HG03439 (cell line): ENCODE measurements around the gene WFIKKN1.
"Not testable (repeated sequence)": the region's sequence is repeated elsewhere in the genome, so short reads cannot be mapped to it uniquely, and the experiment has no call there.

Source experiments
- ATAC-seq: cut with Tn5 transposase; IDR thresholded peaks from one replicate; pipeline ENCODE4 v1.9.1; 2021; ENCODE audit warnings: mild to moderate bottlenecking, moderate library complexity; ENCODE audit not compliant: unreplicated experiment

WFIKKN1 gene

DNA sequence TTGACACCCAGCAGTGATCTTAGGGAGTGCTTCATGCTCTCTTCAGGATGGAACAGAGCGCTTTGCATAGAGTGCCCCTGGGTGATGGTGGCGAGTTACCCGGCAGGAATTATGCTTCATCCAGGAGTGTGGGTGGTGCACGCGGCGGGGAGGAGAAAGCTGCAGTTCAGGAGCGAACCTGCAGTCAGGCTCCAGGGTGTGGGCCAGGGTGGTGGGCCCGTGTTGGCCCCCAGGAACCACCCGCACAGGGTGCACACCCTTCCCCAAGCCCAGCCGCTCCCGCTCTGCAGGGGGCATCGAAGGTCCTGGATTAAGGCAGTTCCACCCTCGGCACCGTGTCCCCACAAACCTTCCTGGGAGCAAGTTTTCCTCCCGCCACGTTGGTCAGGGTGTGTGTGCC, 37.0 kb upstream of the WFIKKN1 start:
- ATAC-seq = no peak

DNA sequence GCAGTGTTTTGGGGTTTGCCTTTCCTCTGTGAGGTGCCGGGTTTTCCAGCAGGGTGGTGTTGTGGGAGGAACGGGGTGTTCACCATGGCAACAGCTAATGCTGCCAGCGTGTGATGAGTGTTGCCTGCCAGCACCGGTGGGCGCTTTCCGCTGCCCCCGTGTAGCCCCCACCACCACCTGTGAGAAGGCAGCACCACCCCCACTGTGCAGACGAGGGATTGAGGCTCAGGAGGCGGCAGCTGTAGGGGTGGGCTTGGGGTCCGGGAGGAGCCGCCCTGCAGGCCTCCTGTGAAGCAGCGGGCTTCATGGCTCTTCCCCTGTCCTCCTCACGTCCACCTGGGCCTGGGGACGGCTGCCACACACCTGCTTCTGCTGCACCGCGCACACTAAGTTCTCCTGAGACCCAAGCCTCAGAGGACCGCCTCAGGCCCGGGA, 35.7 kb upstream of the WFIKKN1 start:
- no peak for ATAC-seq

GRCh38 chr16:595942-596735, 34.6 kb upstream of the WFIKKN1 start:
- no peak for ATAC-seq

DNA sequence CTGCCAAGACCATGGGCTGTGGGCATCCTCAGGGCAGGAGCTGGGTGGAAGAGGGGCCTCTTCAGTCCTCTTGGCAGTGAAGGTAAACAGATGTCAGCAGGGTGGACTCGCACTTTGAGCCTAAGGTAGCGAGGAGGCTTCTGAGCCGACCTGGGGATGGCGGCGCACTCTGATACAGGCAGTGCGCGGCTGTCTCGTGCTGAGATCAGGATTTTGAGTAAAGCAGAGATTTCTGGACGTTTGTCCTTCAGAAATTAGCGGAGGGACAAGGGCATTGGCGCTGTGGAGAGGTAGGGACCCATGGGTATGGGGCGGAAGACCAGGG, 34.1 kb upstream of the WFIKKN1 start:
- ATAC-seq = no peak

DNA sequence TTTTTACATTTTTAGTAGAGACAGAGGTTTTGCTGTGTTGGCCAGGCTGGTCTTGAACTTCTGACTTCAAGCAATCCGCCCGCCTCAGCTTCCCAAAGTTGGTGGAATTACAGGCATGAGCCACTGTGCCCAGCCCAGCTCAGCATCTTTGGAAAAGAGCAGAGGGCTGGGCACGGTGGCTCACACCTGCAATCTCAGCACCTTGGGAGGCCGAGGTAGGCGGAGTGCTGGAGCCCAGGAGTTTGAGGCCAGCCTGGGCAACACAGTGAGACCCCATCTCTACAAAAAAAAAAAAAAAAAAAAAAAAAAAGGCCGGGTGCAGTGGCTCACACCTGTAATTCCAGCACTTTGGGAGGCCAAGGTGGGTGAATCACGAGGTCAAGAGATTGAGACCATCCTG, 33.1 kb upstream of the WFIKKN1 start:
- ATAC-seq = not testable (repeated sequence)

DNA sequence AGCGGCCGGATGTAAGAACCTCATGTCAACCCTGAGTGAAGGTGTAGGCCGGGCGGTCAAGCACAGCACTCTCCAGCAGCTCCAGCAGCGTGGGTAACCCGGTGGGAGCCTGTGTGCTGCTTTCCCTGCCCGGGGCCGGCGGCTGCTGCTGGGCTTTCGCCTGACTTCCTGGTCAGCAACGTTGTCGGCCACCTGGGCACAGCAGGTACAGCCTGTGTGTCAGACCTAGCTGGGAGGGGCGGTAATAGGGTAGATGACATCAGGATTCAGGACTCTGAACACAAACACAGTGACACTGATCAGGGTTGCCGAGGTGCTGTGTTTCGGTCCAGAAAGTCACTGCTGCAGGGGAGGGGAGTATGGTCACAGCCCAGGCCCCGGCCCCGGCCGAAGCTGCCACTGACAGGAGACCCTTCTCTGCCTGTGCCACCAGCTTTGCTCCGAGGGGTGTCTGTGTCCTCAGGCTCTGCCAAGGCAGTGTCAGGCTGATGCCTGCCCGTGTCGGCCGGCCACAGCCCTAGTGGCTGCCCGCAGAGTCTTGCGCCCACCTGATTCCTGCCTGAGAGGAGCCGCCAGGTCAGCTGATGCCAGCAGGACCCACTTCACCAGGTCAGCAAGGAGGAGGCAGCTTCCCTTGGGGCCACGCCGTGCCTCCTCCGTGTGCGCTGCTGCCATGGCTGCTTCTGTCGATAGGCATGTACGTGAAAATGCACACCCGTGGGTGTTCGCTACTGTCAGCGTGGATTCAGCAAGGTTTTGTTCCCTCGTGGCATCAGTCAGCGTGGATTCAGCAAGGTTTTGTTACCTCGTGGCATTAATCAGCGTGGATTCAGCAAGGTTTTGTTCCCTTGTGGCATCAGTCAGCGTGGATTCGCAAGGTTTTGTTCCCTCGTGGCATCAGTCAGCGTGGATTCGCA, 31.7 kb upstream of the WFIKKN1 start:
- no peak for ATAC-seq

- ATAC-seq = no peak
Measured at GRCh38 chr16:600781-601180, 30.0 kb upstream of the WFIKKN1 start.

GRCh38 chr16:603933-604332, 26.9 kb upstream of the WFIKKN1 start:
- ATAC-seq = no peak

- ATAC-seq = no peak
Measured at GRCh38 chr16:606656-607307, 24.0 kb upstream of the WFIKKN1 start.

DNA sequence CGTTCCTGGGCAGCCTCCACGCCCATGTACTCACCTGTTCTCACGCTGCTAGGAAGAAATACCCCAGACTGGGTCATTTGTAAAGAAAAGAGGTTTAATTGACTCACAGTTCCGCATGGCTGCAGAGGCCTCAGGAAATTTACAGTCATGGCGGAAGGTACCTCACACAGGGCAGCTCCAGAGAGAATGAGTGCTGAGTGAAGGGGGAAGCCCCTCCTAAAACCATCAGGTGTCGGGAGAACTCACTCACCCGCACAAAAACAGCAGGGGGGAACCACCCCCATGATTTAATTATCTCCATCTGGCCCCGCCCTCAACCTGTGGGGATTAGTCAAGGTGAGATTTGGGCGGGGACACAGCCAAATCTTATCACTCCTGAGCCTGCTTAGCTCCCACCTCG, 22.8 kb upstream of the WFIKKN1 start:
- ATAC-seq = no peak

GRCh38 chr16:609316-609715, 21.5 kb upstream of the WFIKKN1 start:
- no peak for ATAC-seq

GRCh38 chr16:609984-610383, 20.8 kb upstream of the WFIKKN1 start:
- ATAC-seq = no peak

DNA sequence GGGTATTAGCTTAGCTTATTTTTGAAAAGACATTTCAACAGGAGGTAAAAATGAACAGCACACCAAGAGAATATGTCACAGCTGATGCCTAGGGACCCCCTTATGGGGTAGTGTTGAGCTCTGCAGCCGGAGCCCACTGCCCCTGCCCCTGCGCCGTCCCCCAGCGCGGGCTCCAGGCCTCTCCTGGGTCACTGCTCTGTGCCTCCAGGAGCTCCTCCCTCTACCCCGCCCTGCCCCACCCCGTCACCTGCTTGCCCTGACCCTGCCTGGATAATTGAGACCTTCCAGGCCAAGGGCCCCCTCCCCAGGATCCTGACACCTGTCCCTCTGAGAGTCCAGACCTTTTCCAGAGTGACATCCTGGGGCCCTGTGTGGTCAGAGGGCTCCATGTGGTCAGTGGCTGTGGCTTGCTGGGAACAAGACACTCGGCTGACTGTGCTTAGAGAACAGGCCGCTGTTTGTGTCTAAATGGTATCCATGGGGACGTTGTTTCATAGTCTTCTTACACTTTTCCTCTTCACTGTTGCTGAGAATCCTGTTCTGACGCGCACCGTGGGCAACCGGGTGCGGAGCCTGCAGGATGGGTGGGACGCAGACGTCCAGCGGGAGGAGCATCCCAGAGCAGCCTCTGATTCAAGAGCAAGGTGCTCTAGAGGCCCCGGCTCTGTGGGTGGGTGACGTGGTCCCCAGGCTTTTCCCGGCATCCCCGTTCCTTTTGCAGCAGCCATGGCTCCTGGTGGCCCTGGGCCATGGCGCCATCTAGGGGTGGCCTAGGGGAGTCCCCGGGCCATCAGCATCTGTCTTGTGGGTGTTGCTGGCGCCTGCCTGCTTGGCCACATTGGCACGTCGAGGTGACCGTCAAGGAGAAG, 20.0 kb upstream of the WFIKKN1 start:
- no peak for ATAC-seq

DNA sequence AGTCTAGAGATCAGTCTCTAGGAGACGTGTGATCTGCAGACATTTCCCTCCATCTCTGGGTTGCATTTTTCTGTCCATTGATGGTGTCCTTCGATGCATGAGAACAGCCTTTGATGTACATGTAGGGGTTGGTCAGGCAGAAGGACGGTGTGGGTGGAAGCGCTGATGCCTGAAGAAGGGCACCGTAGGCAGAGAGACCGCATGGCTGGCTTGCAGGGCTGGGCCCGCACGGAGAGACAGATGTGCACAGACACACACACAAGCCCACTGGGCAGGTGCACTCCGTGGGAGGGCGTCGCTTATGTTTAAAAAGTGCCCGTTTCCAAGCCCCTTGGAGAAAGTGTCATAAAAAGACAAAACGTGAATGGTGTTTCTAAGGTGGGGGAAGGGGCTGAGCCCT, 15.7 kb upstream of the WFIKKN1 start:
- ATAC-seq = no peak

GRCh38 chr16:616733-617586, 13.8 kb upstream of the WFIKKN1 start:
- ATAC-seq = no peak

DNA sequence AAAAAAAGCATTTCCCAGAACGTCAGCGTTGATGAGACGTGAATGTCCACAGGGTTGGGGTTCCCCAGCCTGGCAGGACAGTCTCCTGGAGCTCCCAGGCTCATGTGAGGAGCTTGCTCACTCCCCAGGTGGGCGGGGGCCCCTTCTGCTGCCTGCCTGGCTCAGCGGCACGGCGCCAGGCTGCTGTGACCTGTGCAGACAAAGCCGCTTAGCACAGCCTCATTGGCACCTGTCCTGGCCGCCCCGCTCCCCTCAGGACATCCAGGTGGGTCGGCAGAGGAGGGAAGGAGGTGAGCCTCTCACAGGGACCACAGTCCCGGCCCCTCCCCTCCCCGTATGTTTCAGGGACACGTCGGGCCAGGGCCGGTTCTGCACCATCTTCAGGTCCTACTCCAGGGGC, 12.9 kb upstream of the WFIKKN1 start:
- ATAC-seq = no peak

- ATAC-seq = no peak
Measured at GRCh38 chr16:619476-620100, 11.2 kb upstream of the WFIKKN1 start.

- no peak for ATAC-seq
Measured at GRCh38 chr16:620700-621525, 9.9 kb upstream of the WFIKKN1 start.
